Neutrophil (primary cell): ENCODE measurements around the gene METTL25.

ENCODE experiments used
- H3K27ac ChIP-seq: fragments of 200-600 bp; sonication (generic); 2 replicates; pipeline ENCODE4 v1.5.1; 2016; ENCODE audit warnings: mild to moderate bottlenecking, moderate library complexity
- H3K27me3 ChIP-seq: fragments of 200-600 bp; sonication (generic); 2 replicates; pipeline ENCODE4 v1.6.0; 2016; ENCODE audit warnings: mild to moderate bottlenecking
- H3K36me3 ChIP-seq: fragments of 200-600 bp; sonication (generic); 2 replicates; pipeline ENCODE4 v1.5.1; 2017
- H3K4me1 ChIP-seq, 2 experiments: fragments of 200-600 bp in 1 of 2; sonication (generic) in 1 of 2; 1 replicate in 1 of 2; 2 replicates in 1 of 2; pipeline versions ENCODE4 v1.5.1 to v1.6.1; 2013 to 2016; ENCODE audit warnings: low read depth in 1 of 2, low read length in 1 of 2, mild to moderate bottlenecking in 1 of 2, moderate library complexity in 1 of 2; ENCODE audit not compliant: control insufficient read depth in 1 of 2, insufficient read depth in 1 of 2
- H3K4me3 ChIP-seq, 2 experiments: fragments of 200-600 bp in 1 of 2; sonication (generic) in 1 of 2; 1 replicate in 1 of 2; 2 replicates in 1 of 2; pipeline ENCODE4 v1.5.1; 2013 to 2016; ENCODE audit warnings: low read depth in 1 of 2, low read length in 1 of 2, mild to moderate bottlenecking in 1 of 2, moderate library complexity in 1 of 2
- H3K9me3 ChIP-seq: fragments of 200-600 bp; sonication (generic); 2 replicates; pipeline ENCODE4 v1.5.1; 2016
- TF ChIP-seq, protein P1 (sequence below): fragments of 200-600 bp; sonication (generic); IDR thresholded peaks from 2 replicates; pipeline ENCODE4 v1.5.1; 2016; ENCODE audit warnings: antibody characterized with exemption

Gene METTL25

DNA sequence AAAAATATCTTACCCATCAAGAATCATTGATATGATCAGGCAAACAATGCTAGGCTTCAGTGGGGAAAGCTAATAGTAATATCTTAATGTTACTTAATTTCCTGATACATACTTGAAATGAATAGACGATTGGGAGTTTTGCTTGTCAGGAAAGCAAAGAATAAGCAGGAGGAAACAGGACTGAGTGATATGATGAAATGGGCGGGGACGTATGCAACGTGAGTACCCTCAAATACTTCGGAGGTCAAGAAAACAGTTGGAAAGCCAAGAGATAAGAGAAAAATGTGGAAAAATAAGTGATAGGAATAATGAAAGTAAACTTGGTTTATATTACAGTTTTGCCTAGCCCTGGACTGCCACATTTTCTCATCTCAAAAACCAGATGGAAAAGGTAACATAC, 49.2 kb downstream of the METTL25 start:
- Histone ChIP-seq H3K36me3 (no peaks in the 10 kb centered on the region), H3K4me1 (no peaks in the 10 kb centered on the region), H3K27ac (no peak overlapping the region), H3K9me3 (no peaks in the 10 kb centered on the region), H3K27me3 (no peaks in the 10 kb centered on the region), H3K4me3 (no peak overlapping the region)
- TF ChIP-seq, protein P1, sequence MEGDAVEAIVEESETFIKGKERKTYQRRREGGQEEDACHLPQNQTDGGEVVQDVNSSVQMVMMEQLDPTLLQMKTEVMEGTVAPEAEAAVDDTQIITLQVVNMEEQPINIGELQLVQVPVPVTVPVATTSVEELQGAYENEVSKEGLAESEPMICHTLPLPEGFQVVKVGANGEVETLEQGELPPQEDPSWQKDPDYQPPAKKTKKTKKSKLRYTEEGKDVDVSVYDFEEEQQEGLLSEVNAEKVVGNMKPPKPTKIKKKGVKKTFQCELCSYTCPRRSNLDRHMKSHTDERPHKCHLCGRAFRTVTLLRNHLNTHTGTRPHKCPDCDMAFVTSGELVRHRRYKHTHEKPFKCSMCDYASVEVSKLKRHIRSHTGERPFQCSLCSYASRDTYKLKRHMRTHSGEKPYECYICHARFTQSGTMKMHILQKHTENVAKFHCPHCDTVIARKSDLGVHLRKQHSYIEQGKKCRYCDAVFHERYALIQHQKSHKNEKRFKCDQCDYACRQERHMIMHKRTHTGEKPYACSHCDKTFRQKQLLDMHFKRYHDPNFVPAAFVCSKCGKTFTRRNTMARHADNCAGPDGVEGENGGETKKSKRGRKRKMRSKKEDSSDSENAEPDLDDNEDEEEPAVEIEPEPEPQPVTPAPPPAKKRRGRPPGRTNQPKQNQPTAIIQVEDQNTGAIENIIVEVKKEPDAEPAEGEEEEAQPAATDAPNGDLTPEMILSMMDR = no peak

DNA sequence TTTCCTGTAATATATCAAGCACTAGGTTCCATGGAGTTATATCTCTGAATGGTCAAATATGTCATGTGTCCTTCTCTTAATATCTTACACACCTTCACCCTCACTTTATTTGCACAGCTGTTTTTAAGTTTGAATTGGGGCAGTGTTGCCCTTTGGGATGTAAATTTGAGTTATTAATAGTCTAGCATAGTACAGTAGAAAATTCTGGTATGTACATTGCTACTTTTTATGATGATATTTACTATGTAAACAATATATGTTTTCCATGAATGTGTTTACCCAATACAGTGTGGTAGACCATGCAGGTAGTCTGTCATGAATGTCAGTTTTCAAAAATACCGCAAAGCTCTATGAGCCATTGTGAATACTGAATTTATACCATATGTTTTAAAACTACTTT, 50.5 kb downstream of the METTL25 start:
- Histone ChIP-seq H3K4me1 (no peaks in the 10 kb centered on the region), H3K4me3 (no peak overlapping the region), H3K27ac (no peak overlapping the region), H3K36me3 (no peaks in the 10 kb centered on the region), H3K27me3 (no peaks in the 10 kb centered on the region), H3K9me3 (no peaks in the 10 kb centered on the region)
- TF ChIP-seq, protein P1 = no peak

DNA sequence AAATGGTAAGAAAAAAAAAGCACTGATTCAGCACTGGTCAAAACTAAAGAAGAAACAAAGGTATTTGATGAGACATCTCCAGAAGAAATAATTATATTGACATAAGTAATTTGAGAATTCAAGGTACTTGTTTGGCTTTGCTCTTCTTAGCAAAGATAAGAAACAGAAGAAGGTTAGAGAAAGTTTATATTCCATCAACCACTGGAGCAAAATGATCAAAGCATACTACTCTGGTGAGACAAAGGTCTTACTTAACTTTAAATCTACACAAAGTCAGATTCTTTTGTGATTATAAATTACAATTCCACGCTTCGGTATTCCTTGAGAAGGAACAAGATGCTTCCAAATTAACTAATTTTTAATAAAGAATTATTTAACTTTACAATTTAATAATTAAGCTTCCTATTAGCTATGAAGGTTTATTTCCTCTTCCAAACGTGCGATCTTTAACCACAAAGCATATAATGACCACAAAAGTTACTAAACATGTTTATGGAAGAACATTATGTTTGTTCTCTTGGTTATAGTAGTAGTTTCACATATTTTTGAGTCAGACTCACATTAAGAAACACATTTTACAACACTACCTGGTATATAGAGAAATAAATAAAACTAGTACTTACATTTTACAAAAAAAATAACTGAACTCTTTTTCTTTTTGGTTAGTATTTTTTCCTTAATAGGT, 53.4 kb downstream of the METTL25 start:
- no peak overlapping the region for H3K27ac ChIP-seq
- no peak overlapping the region for H3K4me3 ChIP-seq
- H3K9me3 ChIP-seq = no peaks in the 10 kb centered on the region
- no peaks in the 10 kb centered on the region for H3K36me3 ChIP-seq
- no peaks in the 10 kb centered on the region for H3K27me3 ChIP-seq
- no peaks in the 10 kb centered on the region for H3K4me1 ChIP-seq
- TF ChIP-seq, protein P1 = no peak

DNA sequence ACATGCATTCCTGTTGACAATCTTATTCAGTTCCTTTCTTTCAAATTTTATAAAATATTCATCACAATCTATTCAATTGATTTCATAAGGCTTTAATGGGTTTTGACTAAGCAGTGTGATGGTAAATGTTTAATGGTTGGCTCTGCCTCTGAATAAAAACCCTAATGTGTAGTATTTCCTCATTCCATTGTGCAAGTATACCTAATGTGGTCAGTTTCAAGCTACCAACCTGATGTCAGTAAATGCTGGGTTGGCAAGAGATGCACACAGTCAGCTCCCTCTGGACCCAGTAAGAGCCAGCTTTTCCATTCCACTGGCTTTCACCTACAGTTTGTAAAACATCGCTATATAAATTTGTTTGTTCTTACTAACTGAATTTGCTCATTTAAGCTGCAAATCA, 53.9 kb downstream of the METTL25 start:
- no peaks in the 10 kb centered on the region for H3K27me3 ChIP-seq
- H3K4me3 ChIP-seq = no peak overlapping the region
- H3K4me1 ChIP-seq = no peaks in the 10 kb centered on the region
- TF ChIP-seq, protein P1 = no peak
- no peaks in the 10 kb centered on the region for H3K36me3 ChIP-seq
- no peak overlapping the region for H3K27ac ChIP-seq
- H3K9me3 ChIP-seq = no peaks in the 10 kb centered on the region

DNA sequence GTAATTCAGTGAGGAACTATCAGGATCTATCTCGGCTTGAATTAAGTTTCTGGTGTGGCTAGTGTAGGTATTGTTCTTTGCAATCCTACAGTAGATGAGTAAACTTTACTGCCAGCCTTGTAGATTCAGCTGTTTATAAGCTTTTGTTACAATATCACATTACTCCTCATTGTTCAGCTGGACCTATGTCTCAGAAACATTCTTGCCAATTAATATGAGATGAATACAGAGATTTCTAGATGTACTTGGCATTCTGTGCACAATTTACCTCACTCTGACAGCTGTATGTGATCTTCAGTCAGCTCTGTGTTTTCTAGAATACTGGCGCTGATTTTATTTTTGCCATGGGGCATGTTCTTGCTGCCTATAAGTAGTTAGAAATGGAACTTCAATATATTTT, 55.7 kb downstream of the METTL25 start:
- Histone ChIP-seq H3K27ac (no peak overlapping the region), H3K4me3 (no peak overlapping the region), H3K4me1 (no peaks in the 10 kb centered on the region), H3K36me3 (no peaks in the 10 kb centered on the region), H3K9me3 (no peaks in the 10 kb centered on the region), H3K27me3 (no peaks in the 10 kb centered on the region)
- TF ChIP-seq, protein P1 = no peak
